Astrocyte (in vitro differentiated cells and primary cell): Measurements from ENCODE around the gene AMT. TPM values are rescaled to one million over a fixed set of nuclear protein-coding genes. Genes with fewer than 3 reads are reported as not detected.

ENCODE experiments used
- DNase-seq: peaks from one replicate; pipeline ENCODE4 v3.0.0-alpha.2; 2010; ENCODE audit warnings: low read depth
- FAIRE-seq: peaks from 2 replicates; lab custom pipeline; 2011; peaks lifted over from hg19 to GRCh38; lab: Jason Lieb, UNC
- H2AFZ ChIP-seq: 2 replicates; pipeline ENCODE4 v1.6.0; 2012; ENCODE audit warnings: low read depth, low read length, inconsistent platforms
- H3K27ac ChIP-seq: 2 replicates; pipeline ENCODE4 v1.5.1; 2011; ENCODE audit warnings: low read depth, low read length, inconsistent platforms
- H3K27me3 ChIP-seq: 2 replicates; pipeline ENCODE4 v1.6.0; 2011; ENCODE audit warnings: low read length, inconsistent platforms; ENCODE audit not compliant: insufficient read depth
- H3K36me3 ChIP-seq: 2 replicates; pipeline ENCODE4 v1.5.1; 2011; ENCODE audit warnings: low read length, inconsistent platforms; ENCODE audit not compliant: insufficient read depth
- H3K4me1 ChIP-seq: 2 replicates; pipeline ENCODE4 v1.5.1; 2011; ENCODE audit warnings: low read length, inconsistent platforms; ENCODE audit not compliant: insufficient read depth
- H3K4me2 ChIP-seq: 2 replicates; pipeline ENCODE4 v1.6.0; 2012; ENCODE audit warnings: low read length, inconsistent platforms
- H3K4me3 ChIP-seq: 2 replicates; pipeline ENCODE4 v1.5.1; 2011; ENCODE audit warnings: low read depth, mild to moderate bottlenecking, low read length, inconsistent platforms; ENCODE audit not compliant: insufficient read depth
- H3K79me2 ChIP-seq: 2 replicates; pipeline ENCODE4 v1.6.0; 2012; ENCODE audit warnings: mild to moderate bottlenecking, low read length, inconsistent platforms; ENCODE audit not compliant: insufficient read depth
- H3K9ac ChIP-seq: 2 replicates; pipeline ENCODE4 v1.6.0; 2012; ENCODE audit warnings: mild to moderate bottlenecking, low read length, inconsistent platforms
- H3K9me3 ChIP-seq: 2 replicates; pipeline ENCODE4 v1.5.1; 2012; ENCODE audit warnings: low read depth, mild to moderate bottlenecking, low read length, inconsistent platforms; ENCODE audit not compliant: insufficient read depth
- H4K20me1 ChIP-seq: 2 replicates; pipeline ENCODE4 v1.6.0; 2012; ENCODE audit warnings: low read length, inconsistent platforms; ENCODE audit not compliant: insufficient read depth
- H3K27ac Mint-ChIP-seq: one replicate; pipeline ENCODE4 v1.8.0; 2021; ENCODE audit warnings: mild to moderate bottlenecking, mixed read lengths; ENCODE audit not compliant: unreplicated experiment
- H3K27me3 Mint-ChIP-seq: one replicate; pipeline ENCODE4 v1.8.0; 2021; ENCODE audit warnings: low read depth, mixed read lengths; ENCODE audit not compliant: unreplicated experiment
- H3K36me3 Mint-ChIP-seq: one replicate; pipeline ENCODE4 v1.8.0; 2021; ENCODE audit warnings: low read depth, mixed read lengths; ENCODE audit not compliant: unreplicated experiment
- H3K4me1 Mint-ChIP-seq: one replicate; pipeline ENCODE4 v1.8.0; 2021; ENCODE audit warnings: low read depth, mixed read lengths; ENCODE audit not compliant: unreplicated experiment
- H3K4me3 Mint-ChIP-seq: one replicate; pipeline ENCODE4 v1.8.0; 2021; ENCODE audit warnings: mild to moderate bottlenecking, moderate library complexity, mixed read lengths; ENCODE audit not compliant: unreplicated experiment
- H3K9me3 Mint-ChIP-seq: one replicate; pipeline ENCODE4 v1.8.0; 2021; ENCODE audit warnings: mild to moderate bottlenecking, mixed read lengths; ENCODE audit not compliant: unreplicated experiment
- CTCF ChIP-seq: IDR thresholded peaks from 2 replicates; pipeline ENCODE4 v1.5.1; 2011; ENCODE audit warnings: low read depth, mild to moderate bottlenecking, inconsistent platforms, low read length, moderate library complexity; ENCODE audit not compliant: insufficient read depth
- EZH2 ChIP-seq: IDR thresholded peaks from 2 replicates; pipeline ENCODE4 v1.6.1; 2012; ENCODE audit warnings: mild to moderate bottlenecking, low read length, inconsistent platforms; ENCODE audit not compliant: insufficient read depth
- total RNA-seq: library from RNA; stranded (reverse); gene quantifications from 2 replicates; pipeline ENCODE4 v1.2.1, GENCODE V29; 2021

Gene AMT
- total RNA-seq, 1 donor from 2014 or later: 5.2 TPM

- H3K36me3 Mint-ChIP-seq: peaks cover 24% of the 10 kb centered on the region
- no peaks in the 10 kb centered on the region for H3K27me3 Mint-ChIP-seq
- peak overlapping the region; percentile 95 for H3K27ac ChIP-seq
- H3K4me3 Mint-ChIP-seq: peak overlapping the region; percentile 86
- H3K27me3 ChIP-seq: no peaks in the 10 kb centered on the region
- no peak for FAIRE-seq
- peak overlapping the region; percentile 49 for H3K27ac Mint-ChIP-seq
- H3K79me2 ChIP-seq: peaks cover 61% of the 10 kb centered on the region
- H3K4me1 Mint-ChIP-seq: peaks cover 25% of the 10 kb centered on the region
- H3K4me1 ChIP-seq: peaks cover 25% of the 10 kb centered on the region
- no peak for TF ChIP-seq CTCF
- TF ChIP-seq EZH2: no peak
- H2AFZ ChIP-seq: no peak overlapping the region
- H3K36me3 ChIP-seq: no peaks in the 10 kb centered on the region
- no peaks in the 10 kb centered on the region for H3K9me3 Mint-ChIP-seq
- H3K4me3 ChIP-seq: peak overlapping the region; percentile 83
- H4K20me1 ChIP-seq: peaks cover 32% of the 10 kb centered on the region
- H3K4me2 ChIP-seq: peak overlapping the region; percentile 99
- H3K9me3 ChIP-seq: no peaks in the 10 kb centered on the region
- peak overlapping the region; percentile 97 for H3K9ac ChIP-seq
- no peak for DNase-seq
Measured at GRCh38 chr3:49413338-49413734, 8.9 kb downstream of the AMT start.

GRCh38 chr3:49412632-49413337 is 9.5 kb downstream of the AMT start:
- peaks cover 66% of the 10 kb centered on the region for H3K79me2 ChIP-seq
- H3K9me3 ChIP-seq: no peaks in the 10 kb centered on the region
- Mint-ChIP-seq H3K4me3 (peak overlapping the region; percentile 86), H3K27ac (peak overlapping the region; percentile 49), H3K4me1 (peaks cover 25% of the 10 kb centered on the region), H3K27me3 (no peaks in the 10 kb centered on the region), H3K36me3 (peaks cover 22% of the 10 kb centered on the region), H3K9me3 (no peaks in the 10 kb centered on the region)
- peak overlapping the region; percentile 83 for H3K4me3 ChIP-seq
- peak overlapping the region; percentile 85 for H2AFZ ChIP-seq
- H3K27me3 ChIP-seq: no peaks in the 10 kb centered on the region
- FAIRE-seq: peak; percentile 23
- H3K4me1 ChIP-seq: peaks cover 25% of the 10 kb centered on the region
- no peaks in the 10 kb centered on the region for H3K36me3 ChIP-seq
- peak overlapping the region; percentile 95 for H3K27ac ChIP-seq
- peak overlapping the region; percentile 99 for H3K4me2 ChIP-seq
- peaks cover 37% of the 10 kb centered on the region for H4K20me1 ChIP-seq
- H3K9ac ChIP-seq: peak overlapping the region; percentile 97
- TF ChIP-seq CTCF (no peak), EZH2 (no peak)
- DNase-seq: no peak
